ENCODE results near the gene RXRA.

DNA sequence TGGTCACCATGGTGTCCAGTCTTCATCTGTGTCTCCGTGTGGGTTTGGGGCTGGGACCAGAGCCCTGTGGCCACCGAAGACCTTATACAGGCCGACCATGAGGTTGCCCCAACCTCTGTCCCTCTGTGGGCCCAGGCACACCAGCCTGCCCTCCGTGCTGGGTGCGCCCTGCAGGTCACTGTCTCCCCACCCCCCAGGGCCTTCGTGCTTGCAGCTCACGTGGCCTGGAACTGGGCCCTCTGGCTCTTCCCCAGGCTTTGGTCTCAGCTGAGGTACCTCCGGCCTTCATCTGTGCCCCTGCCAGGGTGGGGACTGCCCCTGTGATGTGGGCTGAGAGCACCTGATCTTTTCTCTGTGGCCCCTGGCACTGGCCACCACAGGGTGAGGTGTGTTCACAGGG, 92.1 kb downstream of the RXRA start:
- TF ChIP-seq POLR2AphosphoS5 (IDR thresholded peaks at IDR 0.05): no peak
- TF ChIP-seq, protein P1, sequence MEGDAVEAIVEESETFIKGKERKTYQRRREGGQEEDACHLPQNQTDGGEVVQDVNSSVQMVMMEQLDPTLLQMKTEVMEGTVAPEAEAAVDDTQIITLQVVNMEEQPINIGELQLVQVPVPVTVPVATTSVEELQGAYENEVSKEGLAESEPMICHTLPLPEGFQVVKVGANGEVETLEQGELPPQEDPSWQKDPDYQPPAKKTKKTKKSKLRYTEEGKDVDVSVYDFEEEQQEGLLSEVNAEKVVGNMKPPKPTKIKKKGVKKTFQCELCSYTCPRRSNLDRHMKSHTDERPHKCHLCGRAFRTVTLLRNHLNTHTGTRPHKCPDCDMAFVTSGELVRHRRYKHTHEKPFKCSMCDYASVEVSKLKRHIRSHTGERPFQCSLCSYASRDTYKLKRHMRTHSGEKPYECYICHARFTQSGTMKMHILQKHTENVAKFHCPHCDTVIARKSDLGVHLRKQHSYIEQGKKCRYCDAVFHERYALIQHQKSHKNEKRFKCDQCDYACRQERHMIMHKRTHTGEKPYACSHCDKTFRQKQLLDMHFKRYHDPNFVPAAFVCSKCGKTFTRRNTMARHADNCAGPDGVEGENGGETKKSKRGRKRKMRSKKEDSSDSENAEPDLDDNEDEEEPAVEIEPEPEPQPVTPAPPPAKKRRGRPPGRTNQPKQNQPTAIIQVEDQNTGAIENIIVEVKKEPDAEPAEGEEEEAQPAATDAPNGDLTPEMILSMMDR (IDR thresholded peaks at IDR 0.05): no peak

Measured in transverse colon (tissue), 4 donors.